Measurements from ENCODE around the gene TENM3.

The TENM3 gene

DNA sequence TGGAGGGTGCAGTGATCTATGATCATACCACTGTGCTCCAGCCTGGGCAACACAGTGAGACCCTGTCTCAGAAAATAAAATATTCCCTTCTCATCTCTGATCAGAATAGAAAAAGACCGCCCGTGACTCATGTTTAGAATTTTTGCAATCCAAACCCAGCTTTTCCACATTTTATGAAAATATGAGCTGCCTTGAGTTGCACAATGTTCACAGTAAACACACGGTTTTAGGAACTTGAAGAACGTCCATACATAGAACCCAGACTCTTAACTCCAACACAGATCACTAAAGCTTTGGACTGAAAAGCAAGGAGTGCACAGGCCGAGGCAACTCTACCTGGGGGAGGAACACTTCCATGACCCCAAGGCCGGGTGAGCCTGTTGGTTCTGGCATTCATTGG lies 305.0 kb downstream of the TENM3 start:
- CTCF ChIA-PET: no interaction called here
- TF ChIP-seq, protein P1, sequence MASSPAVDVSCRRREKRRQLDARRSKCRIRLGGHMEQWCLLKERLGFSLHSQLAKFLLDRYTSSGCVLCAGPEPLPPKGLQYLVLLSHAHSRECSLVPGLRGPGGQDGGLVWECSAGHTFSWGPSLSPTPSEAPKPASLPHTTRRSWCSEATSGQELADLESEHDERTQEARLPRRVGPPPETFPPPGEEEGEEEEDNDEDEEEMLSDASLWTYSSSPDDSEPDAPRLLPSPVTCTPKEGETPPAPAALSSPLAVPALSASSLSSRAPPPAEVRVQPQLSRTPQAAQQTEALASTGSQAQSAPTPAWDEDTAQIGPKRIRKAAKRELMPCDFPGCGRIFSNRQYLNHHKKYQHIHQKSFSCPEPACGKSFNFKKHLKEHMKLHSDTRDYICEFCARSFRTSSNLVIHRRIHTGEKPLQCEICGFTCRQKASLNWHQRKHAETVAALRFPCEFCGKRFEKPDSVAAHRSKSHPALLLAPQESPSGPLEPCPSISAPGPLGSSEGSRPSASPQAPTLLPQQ (tag by site-specific recombination; IDR thresholded peaks at IDR 0.05): no peak
- TF ChIP-seq SP3 (tag by site-specific recombination; IDR thresholded peaks at IDR 0.05) (no peak), ZNF423 (tag by site-specific recombination; IDR thresholded peaks at IDR 0.05) (no peak), ZNF169 (tag by site-specific recombination; IDR thresholded peaks at IDR 0.05) (no peak)
- POLR2A ChIA-PET: no interaction called here

DNA sequence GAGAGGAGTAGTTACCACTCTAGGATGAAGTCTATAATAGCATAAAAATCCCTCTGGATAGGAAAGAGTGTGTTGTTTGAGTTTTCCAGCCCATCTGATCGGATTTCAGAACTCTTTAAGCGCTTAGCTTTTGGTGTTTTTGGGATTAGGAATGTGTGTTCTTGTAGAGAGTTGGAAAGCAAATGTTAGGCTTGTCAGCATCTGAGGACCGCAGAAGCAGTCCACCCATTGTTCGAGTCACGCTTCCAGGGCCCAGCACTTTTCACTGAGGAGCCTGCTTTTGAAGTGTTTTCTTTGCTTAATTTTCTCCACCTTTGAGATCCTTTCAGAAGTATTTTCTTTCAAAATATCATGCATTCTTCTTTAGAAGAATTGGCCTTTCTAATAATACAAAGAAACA lies 306.2 kb downstream of the TENM3 start:
- Histone ChIP-seq H3K4me1 (ENCODE audit: control insufficient read depth, insufficient read depth, low read length) (peaks cover 5% of the 10 kb centered on the region; the same call in 1 of the 2 replicates), H3K27ac (ENCODE audit: extremely low read depth, low read depth, low read length) (no peak overlapping the region), H3K4me3 (ENCODE audit: low read depth, low read length) (no peak overlapping the region), H3K36me3 (ENCODE audit: control insufficient read depth in 2 of 2, insufficient read depth in 1 of 2, low read length in 2 of 2) (no peaks in the 10 kb centered on the region), H3K9me3 (ENCODE audit: control insufficient read depth, insufficient read depth, low read depth, low read length) (no peaks in the 10 kb centered on the region)
- TF ChIP-seq ZFP3 (tag by site-specific recombination; IDR thresholded peaks at IDR 0.05; ENCODE audit: low read depth) (no peak), ZBTB1 (tag by site-specific recombination; IDR thresholded peaks at IDR 0.05) (no peak), SP3 (tag by site-specific recombination; IDR thresholded peaks at IDR 0.05) (no peak), ZNF416 (tag by site-specific recombination; IDR thresholded peaks at IDR 0.05) (no peak), KLF1 (tag by site-specific recombination; IDR thresholded peaks at IDR 0.05) (no peak), ZXDB (tag by site-specific recombination; IDR thresholded peaks at IDR 0.05) (no peak), ZBTB17 (tag by site-specific recombination; IDR thresholded peaks at IDR 0.05) (no peak)
- TF ChIP-seq, protein P2, sequence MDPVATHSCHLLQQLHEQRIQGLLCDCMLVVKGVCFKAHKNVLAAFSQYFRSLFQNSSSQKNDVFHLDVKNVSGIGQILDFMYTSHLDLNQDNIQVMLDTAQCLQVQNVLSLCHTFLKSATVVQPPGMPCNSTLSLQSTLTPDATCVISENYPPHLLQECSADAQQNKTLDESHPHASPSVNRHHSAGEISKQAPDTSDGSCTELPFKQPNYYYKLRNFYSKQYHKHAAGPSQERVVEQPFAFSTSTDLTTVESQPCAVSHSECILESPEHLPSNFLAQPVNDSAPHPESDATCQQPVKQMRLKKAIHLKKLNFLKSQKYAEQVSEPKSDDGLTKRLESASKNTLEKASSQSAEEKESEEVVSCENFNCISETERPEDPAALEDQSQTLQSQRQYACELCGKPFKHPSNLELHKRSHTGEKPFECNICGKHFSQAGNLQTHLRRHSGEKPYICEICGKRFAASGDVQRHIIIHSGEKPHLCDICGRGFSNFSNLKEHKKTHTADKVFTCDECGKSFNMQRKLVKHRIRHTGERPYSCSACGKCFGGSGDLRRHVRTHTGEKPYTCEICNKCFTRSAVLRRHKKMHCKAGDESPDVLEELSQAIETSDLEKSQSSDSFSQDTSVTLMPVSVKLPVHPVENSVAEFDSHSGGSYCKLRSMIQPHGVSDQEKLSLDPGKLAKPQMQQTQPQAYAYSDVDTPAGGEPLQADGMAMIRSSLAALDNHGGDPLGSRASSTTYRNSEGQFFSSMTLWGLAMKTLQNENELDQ (tag by site-specific recombination; IDR thresholded peaks at IDR 0.05; ENCODE audit: low read depth): no peak
- TF ChIP-seq, protein P3, sequence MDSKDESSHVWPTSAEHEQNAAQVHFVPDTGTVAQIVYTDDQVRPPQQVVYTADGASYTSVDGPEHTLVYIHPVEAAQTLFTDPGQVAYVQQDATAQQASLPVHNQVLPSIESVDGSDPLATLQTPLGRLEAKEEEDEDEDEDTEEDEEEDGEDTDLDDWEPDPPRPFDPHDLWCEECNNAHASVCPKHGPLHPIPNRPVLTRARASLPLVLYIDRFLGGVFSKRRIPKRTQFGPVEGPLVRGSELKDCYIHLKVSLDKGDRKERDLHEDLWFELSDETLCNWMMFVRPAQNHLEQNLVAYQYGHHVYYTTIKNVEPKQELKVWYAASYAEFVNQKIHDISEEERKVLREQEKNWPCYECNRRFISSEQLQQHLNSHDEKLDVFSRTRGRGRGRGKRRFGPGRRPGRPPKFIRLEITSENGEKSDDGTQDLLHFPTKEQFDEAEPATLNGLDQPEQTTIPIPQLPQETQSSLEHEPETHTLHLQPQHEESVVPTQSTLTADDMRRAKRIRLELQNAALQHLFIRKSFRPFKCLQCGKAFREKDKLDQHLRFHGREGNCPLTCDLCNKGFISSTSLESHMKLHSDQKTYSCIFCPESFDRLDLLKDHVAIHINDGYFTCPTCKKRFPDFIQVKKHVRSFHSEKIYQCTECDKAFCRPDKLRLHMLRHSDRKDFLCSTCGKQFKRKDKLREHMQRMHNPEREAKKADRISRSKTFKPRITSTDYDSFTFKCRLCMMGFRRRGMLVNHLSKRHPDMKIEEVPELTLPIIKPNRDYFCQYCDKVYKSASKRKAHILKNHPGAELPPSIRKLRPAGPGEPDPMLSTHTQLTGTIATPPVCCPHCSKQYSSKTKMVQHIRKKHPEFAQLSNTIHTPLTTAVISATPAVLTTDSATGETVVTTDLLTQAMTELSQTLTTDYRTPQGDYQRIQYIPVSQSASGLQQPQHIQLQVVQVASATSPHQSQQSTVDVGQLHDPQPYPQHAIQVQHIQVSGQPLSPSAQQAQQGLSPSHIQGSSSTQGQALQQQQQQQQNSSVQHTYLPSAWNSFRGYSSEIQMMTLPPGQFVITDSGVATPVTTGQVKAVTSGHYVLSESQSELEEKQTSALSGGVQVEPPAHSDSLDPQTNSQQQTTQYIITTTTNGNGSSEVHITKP (tag by site-specific recombination; IDR thresholded peaks at IDR 0.05): no peak
- TF ChIP-seq, protein P4, sequence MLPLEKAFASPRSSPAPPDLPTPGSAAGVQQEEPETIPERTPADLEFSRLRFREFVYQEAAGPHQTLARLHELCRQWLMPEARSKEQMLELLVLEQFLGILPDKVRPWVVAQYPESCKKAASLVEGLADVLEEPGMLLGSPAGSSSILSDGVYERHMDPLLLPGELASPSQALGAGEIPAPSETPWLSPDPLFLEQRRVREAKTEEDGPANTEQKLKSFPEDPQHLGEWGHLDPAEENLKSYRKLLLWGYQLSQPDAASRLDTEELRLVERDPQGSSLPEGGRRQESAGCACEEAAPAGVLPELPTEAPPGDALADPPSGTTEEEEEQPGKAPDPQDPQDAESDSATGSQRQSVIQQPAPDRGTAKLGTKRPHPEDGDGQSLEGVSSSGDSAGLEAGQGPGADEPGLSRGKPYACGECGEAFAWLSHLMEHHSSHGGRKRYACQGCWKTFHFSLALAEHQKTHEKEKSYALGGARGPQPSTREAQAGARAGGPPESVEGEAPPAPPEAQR (tag by site-specific recombination; IDR thresholded peaks at IDR 0.05): no peak
- TF ChIP-seq, protein P5, sequence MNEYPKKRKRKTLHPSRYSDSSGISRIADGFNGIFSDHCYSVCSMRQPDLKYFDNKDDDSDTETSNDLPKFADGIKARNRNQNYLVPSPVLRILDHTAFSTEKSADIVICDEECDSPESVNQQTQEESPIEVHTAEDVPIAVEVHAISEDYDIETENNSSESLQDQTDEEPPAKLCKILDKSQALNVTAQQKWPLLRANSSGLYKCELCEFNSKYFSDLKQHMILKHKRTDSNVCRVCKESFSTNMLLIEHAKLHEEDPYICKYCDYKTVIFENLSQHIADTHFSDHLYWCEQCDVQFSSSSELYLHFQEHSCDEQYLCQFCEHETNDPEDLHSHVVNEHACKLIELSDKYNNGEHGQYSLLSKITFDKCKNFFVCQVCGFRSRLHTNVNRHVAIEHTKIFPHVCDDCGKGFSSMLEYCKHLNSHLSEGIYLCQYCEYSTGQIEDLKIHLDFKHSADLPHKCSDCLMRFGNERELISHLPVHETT (tag by site-specific recombination; IDR thresholded peaks at IDR 0.05): no peak
- ChIA-PET CTCF (no interaction called here), POLR2A (no interaction called here)

More for the DNA sequence above, 305.0 kb downstream of the TENM3 start:
- Histone ChIP-seq H3K9me3 (ENCODE audit: control insufficient read depth, insufficient read depth, low read depth, low read length) (no peaks in the 10 kb centered on the region), H3K27ac (ENCODE audit: extremely low read depth, low read depth, low read length) (no peak overlapping the region), H3K4me3 (ENCODE audit: low read depth, low read length) (no peak overlapping the region), H3K4me1 (ENCODE audit: control insufficient read depth, insufficient read depth, low read length) (no peaks in the 10 kb centered on the region), H3K36me3 (ENCODE audit: control insufficient read depth in 2 of 2, insufficient read depth in 1 of 2, low read length in 2 of 2) (no peaks in the 10 kb centered on the region)
